Ovary (tissue), 3 donors: ENCODE results near the gene MCAT.

Experiments
- CTCF ChIP-seq, 3 donors: fragments of 450-650 bp in 2 of 3; fragments of 200-600 bp in 1 of 3; IDR thresholded peaks; one replicate each; pipeline versions ENCODE4 v1.5.1 to v1.8.0; 2016 to 2022; ENCODE audit warnings: antibody characterized with exemption in 3 of 3, mild to moderate bottlenecking in 1 of 3
- POLR2A ChIP-seq: fragments of 450-650 bp; IDR thresholded peaks from one replicate; pipeline ENCODE4 v1.6.1; 2017; ENCODE audit warnings: antibody characterized with exemption, mild to moderate bottlenecking, moderate library complexity
- donor health status: DM: no; HTN: no; CAD: no.

GRCh38 chr22:43094551-43094950, 48.6 kb downstream of the MCAT start:
- TF ChIP-seq CTCF (IDR thresholded peaks at IDR 0.05): no peak
- TF ChIP-seq POLR2A: no peak
